HL-60 (cell line): ENCODE measurements around the gene SUPT6H.
A peak's percentile ranks its signal among the peaks of the same experiment; 100 is the strongest.

Experiments
- DNase-seq, 2 experiments: peaks; one replicate each; pipeline ENCODE4 v3.0.0-alpha.2; 2010 to 2020; ENCODE audit warnings: low read depth in 1 of 2, low spot score in 1 of 2
- H3K27ac ChIP-seq: fragments of 250-450 bp; sonication (Bioruptor Pico); replicated peaks from 2 replicates; pipeline ENCODE4 v1.5.1; 2020; ENCODE audit warnings: mild to moderate bottlenecking, moderate library complexity
- H3K27me3 ChIP-seq: fragments of 250-450 bp; sonication (Bioruptor Pico); 2 replicates; pipeline ENCODE4 v1.5.1; 2021; ENCODE audit warnings: mild to moderate bottlenecking, moderate library complexity; ENCODE audit not compliant: insufficient read depth, poor library complexity, severe bottlenecking
- H3K4me3 ChIP-seq: replicated peaks from 2 replicates; pipeline ENCODE4 v1.5.1; 2011; ENCODE audit warnings: mild to moderate bottlenecking, control low read depth, low read length; ENCODE audit not compliant: insufficient read depth
- CTCF ChIP-seq: IDR thresholded peaks from one replicate; pipeline ENCODE4 v1.5.1; 2011; ENCODE audit warnings: low read length, control low read depth, inconsistent platforms; ENCODE audit not compliant: insufficient read depth
- GABPA ChIP-seq: IDR thresholded peaks from 2 replicates; pipeline ENCODE4 v1.6.1; 2012; ENCODE audit warnings: low read depth
- POLR2AphosphoS5 ChIP-seq: IDR thresholded peaks from 2 replicates; pipeline ENCODE4 v1.6.1; 2012; ENCODE audit warnings: low read depth
- REST ChIP-seq: IDR thresholded peaks from 2 replicates; pipeline ENCODE4 v1.6.1; 2012; ENCODE audit warnings: low read depth; ENCODE audit not compliant: insufficient replicate concordance
- SPI1 ChIP-seq: IDR thresholded peaks from 2 replicates; pipeline ENCODE4 v1.6.1; 2012; ENCODE audit warnings: low read depth, mild to moderate bottlenecking, borderline replicate concordance

Gene SUPT6H

GRCh38 chr17:28737770-28738679 is 76.0 kb downstream of the SUPT6H start:
- Histone ChIP-seq H3K27me3 (no peaks in the 10 kb centered on the region), H3K27ac (no peak overlapping the region), H3K4me3 (no peak overlapping the region)
- TF ChIP-seq SPI1 (no peak), POLR2AphosphoS5 (no peak), CTCF (no peak), REST (no peak), GABPA (no peak)
- no peak for DNase-seq

- TF ChIP-seq SPI1 (no peak; the same call in 1 of the 2 replicates), CTCF (no peak), REST (no peak), POLR2AphosphoS5 (peak; percentile 37; the same call in 1 of the 2 replicates), GABPA (no peak)
- no peaks in the 10 kb centered on the region for H3K27me3 ChIP-seq
- DNase-seq: no peak
- no peak overlapping the region for H3K27ac ChIP-seq
- H3K4me3 ChIP-seq: no peak overlapping the region
Measured at GRCh38 chr17:28738680-28739384, 76.8 kb downstream of the SUPT6H start.

GRCh38 chr17:28740406-28741357 is 78.7 kb downstream of the SUPT6H start:
- DNase-seq: no peak
- H3K27ac ChIP-seq: peak overlapping the region; percentile 26

More at GRCh38 chr17:28740406-28741357, 78.7 kb downstream of the SUPT6H start:
- TF ChIP-seq SPI1: no peak
- TF ChIP-seq POLR2AphosphoS5: no peak
- no peak for TF ChIP-seq CTCF
- TF ChIP-seq REST: no peak
- TF ChIP-seq GABPA: no peak
- no peaks in the 10 kb centered on the region for H3K27me3 ChIP-seq
- no peak overlapping the region for H3K4me3 ChIP-seq
